ENCODE results near the gene PACRG.

The PACRG gene

GRCh38 chr6:163341224-163342061, 613.7 kb downstream of the PACRG start:
- DNase-seq = no peak

DNA sequence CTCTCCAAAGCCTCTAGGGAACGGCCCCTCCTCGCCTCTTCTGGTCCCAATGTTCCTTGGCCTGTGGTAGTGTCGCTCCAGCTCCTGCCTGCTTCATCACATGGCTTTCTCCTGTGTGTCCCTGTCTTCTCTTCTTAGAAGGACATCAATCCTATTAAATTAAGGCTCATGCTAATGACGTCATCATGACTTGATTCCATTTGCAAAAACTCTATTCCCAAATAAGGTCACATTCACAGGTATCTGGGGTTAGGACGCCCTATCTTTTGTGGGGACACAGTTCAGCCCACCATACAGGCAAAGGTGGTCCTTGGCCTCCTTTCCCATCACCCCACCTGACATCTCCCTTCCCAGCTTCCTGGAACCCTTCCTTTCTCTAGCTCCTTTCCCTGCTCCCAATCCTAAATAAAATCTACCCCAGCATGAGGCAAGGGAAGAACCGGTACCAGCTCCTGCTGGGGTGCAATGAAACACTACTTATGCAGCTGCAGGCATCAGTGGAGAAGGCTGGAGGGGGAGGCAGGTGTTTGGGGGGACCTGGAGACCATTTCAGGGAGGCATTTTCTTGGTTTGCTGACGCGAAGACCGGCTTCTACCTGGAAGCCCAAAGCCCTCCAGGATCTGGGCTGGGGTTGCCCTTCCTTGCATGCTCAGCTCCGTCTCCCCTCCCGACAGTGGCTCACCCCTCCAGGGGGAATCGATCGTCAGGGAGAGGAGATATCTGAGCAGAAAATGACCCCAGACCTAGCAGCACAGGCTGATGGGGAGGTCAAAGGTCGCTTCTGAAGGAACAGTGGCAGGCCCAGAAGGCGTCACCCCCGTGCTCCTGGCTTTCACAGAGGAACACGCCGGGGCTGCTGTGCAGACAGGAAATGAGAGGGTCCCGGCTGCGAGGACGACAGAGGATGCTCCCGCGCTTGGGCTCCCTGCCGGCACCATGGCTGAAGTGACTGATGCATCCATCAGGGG, 615.1 kb downstream of the PACRG start:
- no peak for DNase-seq

GRCh38 chr6:163343609-163344008, 615.8 kb downstream of the PACRG start:
- no peak for DNase-seq

- DNase-seq = no peak
Observed at GRCh38 chr6:163344411-163344810, 616.6 kb downstream of the PACRG start.

DNA sequence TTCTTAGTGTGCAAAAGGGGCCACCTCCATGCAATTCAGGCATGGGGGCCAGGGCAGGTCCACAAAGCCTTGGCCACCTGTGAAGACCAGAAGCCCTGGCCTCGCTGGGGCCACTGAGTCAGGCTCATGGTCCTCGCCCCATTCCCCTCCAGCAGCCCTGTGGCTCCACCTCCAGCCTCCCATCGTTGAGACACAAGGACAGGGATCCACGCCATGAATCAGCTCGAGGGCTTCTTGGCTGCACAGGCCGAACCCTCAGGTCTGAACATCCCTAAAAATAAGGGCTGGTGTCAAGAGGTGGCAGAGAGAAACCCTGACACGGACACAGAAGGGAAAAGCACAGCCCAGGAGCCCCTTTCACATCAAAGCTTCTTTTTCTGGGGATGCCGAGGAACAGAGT, 618.2 kb downstream of the PACRG start:
- no peak for DNase-seq

DNA sequence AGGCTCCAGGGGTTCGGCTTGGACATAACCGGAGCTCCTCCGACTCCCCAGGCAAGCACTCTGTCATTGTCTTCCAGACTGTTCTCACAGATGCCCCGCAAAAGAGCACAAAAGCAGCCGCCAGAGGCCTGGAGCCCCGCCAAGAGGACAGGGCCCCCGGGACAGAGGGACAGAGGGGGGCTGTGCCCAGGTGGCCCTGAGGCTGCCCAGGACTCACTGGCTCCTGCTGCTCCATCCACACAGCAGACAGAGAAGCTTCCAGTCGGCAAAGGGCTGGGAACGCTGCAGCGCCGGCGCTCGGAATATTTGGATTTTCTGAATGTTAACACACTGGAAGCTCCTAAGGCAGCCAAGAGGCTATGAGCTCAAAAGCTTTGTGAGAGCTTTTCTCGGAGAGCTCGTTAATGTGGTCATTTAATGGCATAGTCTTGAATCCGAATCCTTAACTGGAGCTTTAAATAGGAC, 618.8 kb downstream of the PACRG start:
- DNase-seq = no peak

DNA sequence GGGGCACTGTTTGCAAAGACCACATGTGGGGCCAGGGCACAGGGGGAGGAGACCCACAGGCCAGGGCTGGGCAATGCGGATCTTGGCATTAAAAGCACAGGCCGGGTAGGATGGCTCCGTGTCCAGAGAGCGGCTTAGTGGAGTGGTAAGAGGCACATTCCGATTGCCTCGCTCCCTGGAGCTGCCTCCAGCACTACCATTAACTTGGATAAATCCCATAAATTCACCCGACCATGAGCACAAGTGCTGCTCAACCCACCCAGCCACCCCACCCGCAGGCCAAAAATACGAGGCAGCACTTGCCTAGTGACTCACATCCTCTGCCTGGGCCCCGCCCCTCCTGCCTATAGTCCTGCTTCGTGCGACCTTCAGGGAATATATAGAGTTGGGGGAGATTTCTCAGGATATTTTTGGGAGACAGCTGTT, 619.3 kb downstream of the PACRG start:
- no peak for DNase-seq

DNA sequence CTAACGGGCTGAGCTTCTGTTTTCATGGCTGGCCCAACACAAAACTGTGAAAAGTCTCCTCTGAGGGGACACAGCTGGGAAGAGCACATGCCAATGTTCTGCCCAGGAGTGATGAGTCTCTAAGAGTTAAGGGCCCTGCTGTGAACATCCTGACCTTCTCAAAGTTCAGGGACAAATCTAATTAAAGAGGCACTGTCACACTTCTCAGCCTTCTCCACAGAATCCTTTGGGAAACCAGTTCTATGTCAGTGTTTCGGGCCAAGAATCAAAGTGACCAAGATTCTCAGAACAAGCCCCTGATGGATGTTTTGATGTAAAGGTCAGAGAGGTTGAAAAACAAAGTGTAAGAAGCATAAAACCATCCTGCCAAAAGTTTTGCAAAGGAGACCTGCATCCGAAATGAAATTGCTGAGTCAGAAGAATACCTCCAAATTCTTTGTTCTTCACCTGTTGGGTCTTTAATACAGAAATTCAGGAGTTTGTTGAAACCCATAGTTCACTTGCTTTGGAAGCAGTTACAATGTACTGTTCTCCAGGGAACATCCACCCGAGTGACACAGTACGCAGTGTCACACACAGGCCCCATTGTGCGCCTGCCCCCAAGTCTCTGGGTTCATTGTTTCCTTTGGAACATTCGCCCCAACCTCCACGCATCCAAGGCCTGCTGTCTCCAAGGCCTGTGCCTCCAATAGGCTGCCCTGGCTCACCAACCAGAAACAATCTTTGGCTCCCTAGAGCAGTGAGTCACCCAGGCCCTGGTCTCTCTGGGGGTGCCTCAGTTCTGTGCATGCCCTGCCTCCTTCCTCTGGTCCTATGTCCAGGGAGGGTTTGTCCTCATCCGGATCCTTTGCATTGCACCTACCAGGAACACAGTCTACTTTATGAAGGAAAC, 621.3 kb downstream of the PACRG start:
- no peak for DNase-seq

- DNase-seq = no peak
Observed at GRCh38 chr6:163349696-163350095, 621.9 kb downstream of the PACRG start.

GRCh38 chr6:163351013-163351412, 623.2 kb downstream of the PACRG start:
- DNase-seq = no peak

GRCh38 chr6:163352011-163352685, 624.4 kb downstream of the PACRG start:
- DNase-seq = no peak

- DNase-seq = no peak
Observed at GRCh38 chr6:163352966-163353365, 625.2 kb downstream of the PACRG start.

GRCh38 chr6:163354085-163354484, 626.3 kb downstream of the PACRG start:
- DNase-seq = no peak

GRCh38 chr6:163354761-163355425, 627.1 kb downstream of the PACRG start:
- DNase-seq = peak in 1 of 2 donors; percentile 41

- DNase-seq = peak; percentile 0 to 41
Observed at GRCh38 chr6:163355426-163355991, 627.7 kb downstream of the PACRG start.

DNA sequence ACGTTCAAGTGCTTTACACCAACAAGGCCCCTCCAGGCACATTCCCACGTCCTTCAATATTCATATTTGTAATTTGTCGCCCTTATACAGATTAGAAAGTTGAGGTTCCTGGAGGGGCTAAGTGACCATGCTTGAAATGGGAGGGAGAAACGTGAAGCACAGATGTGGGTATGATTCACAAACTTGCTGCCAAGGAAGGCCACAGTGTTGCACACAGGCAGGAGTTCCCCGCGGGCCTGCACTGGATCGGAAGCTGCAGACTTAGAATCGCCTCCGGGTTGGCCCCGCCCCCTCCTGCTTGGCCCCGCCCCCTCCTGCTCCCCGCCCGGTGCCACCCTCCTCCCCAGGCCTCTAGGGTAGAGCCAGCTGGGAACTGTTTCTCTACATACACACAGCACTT, 628.5 kb downstream of the PACRG start:
- peak in 1 of 2 donors; percentile 44 for DNase-seq

- DNase-seq = no peak
Observed at GRCh38 chr6:163356743-163357142, 629.0 kb downstream of the PACRG start.

GRCh38 chr6:163364641-163365040, 636.9 kb downstream of the PACRG start:
- DNase-seq = no peak
